Fibroblast of lung (primary cell): ENCODE data around the gene ADGRL2. TPM values are rescaled to one million over a fixed set of nuclear protein-coding genes. Genes with fewer than 3 reads are reported as not detected.

Source experiments
- DNase-seq, 2 donors: peaks; one replicate each; pipeline versions ENCODE4 v3.0.0 to v3.0.0-alpha.2; 2010; ENCODE audit warnings: low read depth in 2 of 2
- H2AFZ ChIP-seq: 2 replicates; pipeline ENCODE4 v1.5.1; 2012; ENCODE audit warnings: low read length, control low read depth, inconsistent platforms
- H3K27ac ChIP-seq: 2 replicates; pipeline ENCODE4 v1.5.1; 2011; ENCODE audit warnings: low read length, control low read depth; ENCODE audit not compliant: insufficient read depth
- H3K27me3 ChIP-seq: 2 replicates; pipeline ENCODE4 v1.5.1; 2011; ENCODE audit warnings: mild to moderate bottlenecking, low read length; ENCODE audit not compliant: control insufficient read depth, insufficient read depth
- H3K36me3 ChIP-seq: 2 replicates; pipeline ENCODE4 v1.5.1; 2011; ENCODE audit warnings: low read length; ENCODE audit not compliant: control insufficient read depth, insufficient read depth
- H3K4me1 ChIP-seq: 2 replicates; pipeline ENCODE4 v1.5.1; 2011; ENCODE audit warnings: low read length; ENCODE audit not compliant: control insufficient read depth, insufficient read depth; ENCODE audit errors: extremely low read depth
- H3K4me2 ChIP-seq: 2 replicates; pipeline ENCODE4 v1.5.1; 2011; ENCODE audit warnings: low read length, control low read depth; ENCODE audit not compliant: insufficient read depth; ENCODE audit errors: extremely low read depth
- H3K4me3 ChIP-seq, 4 experiments: fragments of 200-600 bp in 1 of 4; sonication (generic) in 1 of 4; replicated peaks in 1 of 4; 2 replicates each; pipeline ENCODE4 v1.5.1; 2011 to 2016; ENCODE audit warnings: low read length in 4 of 4, low read depth in 3 of 4, mild to moderate bottlenecking in 3 of 4, control low read depth in 2 of 4, inconsistent platforms in 1 of 4, mixed read lengths in 1 of 4; ENCODE audit not compliant: insufficient read depth in 1 of 4; ENCODE audit errors: control extremely low read depth in 1 of 4
- H3K79me2 ChIP-seq: 2 replicates; pipeline ENCODE4 v1.5.1; 2012; ENCODE audit warnings: mild to moderate bottlenecking, low read length, inconsistent platforms; ENCODE audit not compliant: control insufficient read depth, insufficient read depth
- H3K9ac ChIP-seq: 2 replicates; pipeline ENCODE4 v1.5.1; 2011; ENCODE audit warnings: mild to moderate bottlenecking, low read length, control low read depth; ENCODE audit not compliant: insufficient read depth
- H3K9me3 ChIP-seq: 2 replicates; pipeline ENCODE4 v1.5.1; 2012; ENCODE audit warnings: low read depth, low read length; ENCODE audit not compliant: control insufficient read depth, insufficient read depth
- H4K20me1 ChIP-seq: 2 replicates; pipeline ENCODE4 v1.5.1; 2011; ENCODE audit warnings: low read length; ENCODE audit not compliant: control insufficient read depth, insufficient read depth; ENCODE audit errors: extremely low read depth
- CTCF ChIP-seq, 2 donors: IDR thresholded peaks in 1 of 2; conservative IDR thresholded peaks in 1 of 2; 1 replicate in 1 of 2; 2 replicates in 1 of 2; pipeline ENCODE4 v1.5.1; 2011 to 2012; ENCODE audit warnings: low read length in 2 of 2, control low read depth in 1 of 2, inconsistent platforms in 1 of 2, low read depth in 1 of 2, mild to moderate bottlenecking in 1 of 2
- EZH2 ChIP-seq: IDR thresholded peaks from 2 replicates; pipeline ENCODE4 v1.5.1; 2012; ENCODE audit warnings: low read length, control low read depth, mild to moderate bottlenecking; ENCODE audit errors: missing control alignments
- polyA plus RNA-seq, 2 donors: library from polyadenylated mRNA; depleted of rRNA in 1 of 2; stranded (reverse) in 1 of 2; unstranded in 1 of 2; fragments of >200 nt; gene quantifications; 2 replicates each; pipeline ENCODE4 v1.2.1, GENCODE V29; 2011 to 2012; ENCODE audit warnings: missing spikeins in 1 of 2
- total RNA-seq: library from RNA; depleted of rRNA; stranded (reverse); fragments of >200 nt; gene quantifications from 2 replicates; pipeline ENCODE4 v1.2.1, GENCODE V29; 2014

The ADGRL2 gene
- total and polyA plus RNA-seq, 2 donors (not counting 1 experiment from before 2014, with no cell fraction given), result 74.1 to 196 TPM

- peak in 1 of 2 donors; percentile 20 for DNase-seq
- Histone ChIP-seq H3K27ac (no peak overlapping the region), H3K4me3 (no peak overlapping the region), H3K79me2 (peaks cover 3% of the 10 kb centered on the region), H3K4me1 (peaks cover 7% of the 10 kb centered on the region), H3K27me3 (no peaks in the 10 kb centered on the region), H3K9ac (no peak overlapping the region), H4K20me1 (no peaks in the 10 kb centered on the region), H3K4me2 (no peak overlapping the region), H2AFZ (no peak overlapping the region), H3K36me3 (no peaks in the 10 kb centered on the region), H3K9me3 (no peaks in the 10 kb centered on the region)
- TF ChIP-seq CTCF (conservative IDR thresholded peaks at IDR 0.05 in 1 of 2, IDR thresholded peaks at IDR 0.05 in 1 of 2; ENCODE audit: low read depth in 1 of 2, low read length in 2 of 2) (no peak), EZH2 (no peak)
Measured at GRCh38 chr1:81887421-81888144, 86.8 kb downstream of the ADGRL2 start.

GRCh38 chr1:81889166-81889565, 88.4 kb downstream of the ADGRL2 start:
- H3K4me3 ChIP-seq, result no peak overlapping the region
- H3K27me3 ChIP-seq, result no peaks in the 10 kb centered on the region
- H3K79me2 ChIP-seq, result peaks cover 2% of the 10 kb centered on the region
- TF ChIP-seq EZH2, result no peak
- TF ChIP-seq CTCF (conservative IDR thresholded peaks at IDR 0.05 in 1 of 2, IDR thresholded peaks at IDR 0.05 in 1 of 2; ENCODE audit: low read depth in 1 of 2, low read length in 2 of 2), result no peak
- no peak overlapping the region for H2AFZ ChIP-seq
- H3K4me2 ChIP-seq, result no peak overlapping the region
- H3K9me3 ChIP-seq, result no peaks in the 10 kb centered on the region
- H3K27ac ChIP-seq, result no peak overlapping the region
- DNase-seq, result no peak
- no peak overlapping the region for H3K9ac ChIP-seq
- H4K20me1 ChIP-seq, result no peaks in the 10 kb centered on the region
- peaks cover 7% of the 10 kb centered on the region for H3K4me1 ChIP-seq
- no peaks in the 10 kb centered on the region for H3K36me3 ChIP-seq

- H2AFZ ChIP-seq, result no peak overlapping the region
- TF ChIP-seq EZH2 (no peak), CTCF (conservative IDR thresholded peaks at IDR 0.05 in 1 of 2, IDR thresholded peaks at IDR 0.05 in 1 of 2; ENCODE audit: low read depth in 1 of 2, low read length in 2 of 2) (no peak)
- no peak overlapping the region for H3K27ac ChIP-seq
- peaks cover 4% of the 10 kb centered on the region for H3K79me2 ChIP-seq
- H3K27me3 ChIP-seq, result no peaks in the 10 kb centered on the region
- H3K4me3 ChIP-seq, result no peak overlapping the region
- DNase-seq, result peak in 1 of 2 donors; percentile 41
- no peaks in the 10 kb centered on the region for H3K9me3 ChIP-seq
- no peaks in the 10 kb centered on the region for H3K4me1 ChIP-seq
- H3K36me3 ChIP-seq, result no peaks in the 10 kb centered on the region
- no peak overlapping the region for H3K4me2 ChIP-seq
- no peaks in the 10 kb centered on the region for H4K20me1 ChIP-seq
- no peak overlapping the region for H3K9ac ChIP-seq
Measured at GRCh38 chr1:81894867-81895266, 94.1 kb downstream of the ADGRL2 start.
